Heart left ventricle (tissue), 16 donors: ENCODE data around the gene C6orf163. TPM values are rescaled to one million over a fixed set of nuclear protein-coding genes. Genes with fewer than 3 reads are reported as not detected.

Source experiments
- ATAC-seq, 4 donors: fragments of 200-7000 bp; cut with Tn5 transposase; one replicate each; pipeline ENCODE4 v1.9.1; 2020 to 2022; ENCODE audit warnings: moderate library complexity in 4 of 4, mild to moderate bottlenecking in 3 of 4, moderate number of reproducible peaks in 1 of 4
- DNase-seq, 5 donors: peaks; one replicate each; pipeline ENCODE4 v3.0.0-alpha.2; 2020
- H3K27ac ChIP-seq, 12 donors: fragments of 200-600 bp; sonication (generic) in 4 of 12; one replicate each; pipeline versions ENCODE4 v1.5.0 to v1.8.0; 2016 to 2022; ENCODE audit warnings: mild to moderate bottlenecking in 2 of 12
- H3K27me3 ChIP-seq, 9 donors: fragments of 200-600 bp; sonication (generic) in 2 of 9; one replicate each; pipeline versions ENCODE4 v1.5.1 to v1.8.0; 2016 to 2022; ENCODE audit warnings: mild to moderate bottlenecking in 3 of 9
- H3K36me3 ChIP-seq, 9 donors: fragments of 200-600 bp; sonication (generic) in 2 of 9; one replicate each; pipeline versions ENCODE4 v1.5.0 to v1.8.0; 2018 to 2022; ENCODE audit warnings: mild to moderate bottlenecking in 2 of 9
- H3K4me1 ChIP-seq, 12 donors: fragments of 200-600 bp; sonication (generic) in 4 of 12; one replicate each; pipeline versions ENCODE4 v1.5.0 to v1.8.0; 2016 to 2022; ENCODE audit warnings: mild to moderate bottlenecking in 3 of 12
- H3K4me3 ChIP-seq, 12 donors: fragments of 200-600 bp; sonication (generic) in 4 of 12; one replicate each; pipeline versions ENCODE4 v1.5.0 to v1.8.0; 2017 to 2022; ENCODE audit warnings: mild to moderate bottlenecking in 9 of 12, moderate library complexity in 4 of 12
- H3K9me3 ChIP-seq, 12 donors: fragments of 200-600 bp; sonication (generic) in 4 of 12; one replicate each; pipeline versions ENCODE4 v1.5.0 to v1.8.0; 2016 to 2022; ENCODE audit warnings: mild to moderate bottlenecking in 1 of 12
- CTCF ChIP-seq, 12 donors: fragments of 200-600 bp; sonication (generic) in 4 of 12; IDR thresholded peaks; one replicate each; pipeline versions ENCODE4 v1.5.0 to v1.8.0; 2018 to 2022; ENCODE audit warnings: antibody characterized with exemption in 12 of 12, mild to moderate bottlenecking in 5 of 12
- POLR2A ChIP-seq, 2 donors: fragments of 450-650 bp; IDR thresholded peaks; one replicate each; pipeline ENCODE4 v1.6.1; 2017; ENCODE audit warnings: antibody characterized with exemption in 2 of 2, mild to moderate bottlenecking in 2 of 2, moderate library complexity in 2 of 2
- WGBS, 4 donors: extraction: QIAGEN DNeasy Blood & Tissue Kit in 2 of 4; methylation state at CpG; one replicate each; pipeline versions ENCODE4 v1.1.5 to v1.1.7; 2013 to 2018; 5-methylcytosine and 5-hydroxymethylcytosine counted together
- intact Hi-C, 10 donors: fragments of 100-400 bp; cut with DNase I; formaldehyde crosslinking; loops; one replicate each; pipeline versions ENCODE4 v1.11.1 to v1.14.2; 2022
- polyA plus RNA-seq, 2 donors: library from polyadenylated mRNA; stranded (reverse); fragments of 200-250 nt; gene quantifications; one replicate each; pipeline ENCODE4 v1.2.3, GENCODE V29; 2013
- total RNA-seq, 9 donors: library from RNA; depleted of rRNA in 2 of 9; stranded (reverse); fragments of >200 nt in 2 of 9; fragmentation: NEBNext Ultra II Directional in 3 of 9; extraction: Animal tissue kit (Norgen Biotek cat#: 25700) in 3 of 9; gene quantifications; one replicate each; pipeline versions ENCODE4 v1.1.0 to v1.2.4, GENCODE V29; 2016 to 2023
- donor health status: ischemic (EF 13 %, LVEDD 7.1; RV severe dilation, severe dysfunction).
- donor health status: healthy with polysubstance abuse.
- donor health status: DM: no; HTN: yes; CAD: no.
- donor health status: DM: no; HTN: no; CAD: no.
- donor health status: ischemic (EF 25% LVEDD 6.9; RV normal size, moderate dysfunction).
- donor health status: ischemic (EF 25% LVEDD 5.7; RV mildly dilated, moderate dysfunction).
- donor health status: healthy.
- donor health status: DM: yes; HTN: yes; CAD: no.
- donor health status: ischemic (EF 35%, LVEDD 5.7; RV mildly dilated, moderate dysfunction).
- donor health status: nonischemic (EF 11% LVEDD 7.7; RV severe dilation, severe dysfunction).
- donor health status: DM: yes; HTN: yes; CAD: no.
- donor health status: PGD.
- donor health status: ischemic (EF 29% LVEDD 5.4; RV normal size, mild dysfunction).
- donor health status: nonischemic (EF 23%, LVEDD 6.1; RV moderate dilation, normal function).

The C6orf163 gene
- total and polyA plus RNA-seq, 11 donors: 0.50 to 3.8 (median 1.7) TPM

- no peak for DNase-seq
These were observed 1.8 kb upstream of the C6orf163 start for GRCh38 chr6:87342829-87343228.

GRCh38 chr6:87346700-87347099 is 2.1 kb downstream of the C6orf163 start:
- TF ChIP-seq POLR2A (IDR thresholded peaks at IDR 0.05) (no peak), CTCF (IDR thresholded peaks at IDR 0.05) (no peak)
- peaks cover 0 to 13% (median 3%) of the 10 kb centered on the region in 9 donors for H3K36me3 ChIP-seq
- DNase-seq (no peak), ATAC-seq (no peak)
- 89 to 93% (median 92%) methylated on average over 3 of the region's 3 CpGs for WGBS, 4 donors
- H3K4me1 ChIP-seq: peaks cover 0 to 3% (median 0%) of the 10 kb centered on the region in 12 donors
- intact Hi-C loops: no loop called here
- no peak overlapping the region for H3K4me3 ChIP-seq
- no peaks in the 10 kb centered on the region for H3K9me3 ChIP-seq
- H3K27me3 ChIP-seq: no peaks in the 10 kb centered on the region
- H3K27ac ChIP-seq: no peak overlapping the region

More at GRCh38 chr6:87342829-87343228, 1.8 kb upstream of the C6orf163 start:
- intact Hi-C loops: no loop called here
- H3K4me1 ChIP-seq: no peaks in the 10 kb centered on the region
- H3K9me3 ChIP-seq: no peaks in the 10 kb centered on the region
- ATAC-seq: no peak
- H3K27ac ChIP-seq: no peak overlapping the region
- TF ChIP-seq POLR2A (IDR thresholded peaks at IDR 0.05): no peak
- TF ChIP-seq CTCF (IDR thresholded peaks at IDR 0.05): no peak
- H3K27me3 ChIP-seq: no peaks in the 10 kb centered on the region
- no peak overlapping the region for H3K4me3 ChIP-seq
- peaks cover 0 to 13% (median 5%) of the 10 kb centered on the region in 9 donors for H3K36me3 ChIP-seq

GRCh38 chr6:87349896-87350295 is 5.3 kb downstream of the C6orf163 start:
- WGBS, 4 donors: 95 to 100% (median 97%) methylated on average over 2 of the region's 2 CpGs
- TF ChIP-seq POLR2A (IDR thresholded peaks at IDR 0.05) (no peak), CTCF (IDR thresholded peaks at IDR 0.05) (no peak)
- H3K9me3 ChIP-seq: no peaks in the 10 kb centered on the region
- intact Hi-C loops: no loop called here
- ATAC-seq: no peak
- H3K27ac ChIP-seq: no peak overlapping the region
- H3K4me3 ChIP-seq: no peak overlapping the region
- H3K36me3 ChIP-seq: peaks cover 0 to 7% (median 0%) of the 10 kb centered on the region in 9 donors
- H3K27me3 ChIP-seq: no peaks in the 10 kb centered on the region
- H3K4me1 ChIP-seq: peaks cover 0 to 3% (median 0%) of the 10 kb centered on the region in 12 donors
- no peak for DNase-seq

- Histone ChIP-seq H3K4me1 (peaks cover 0 to 3% (median 0%) of the 10 kb centered on the region in 12 donors), H3K27me3 (no peaks in the 10 kb centered on the region), H3K4me3 (no peak overlapping the region), H3K27ac (no peak overlapping the region), H3K36me3 (peaks cover 0 to under 1% (median 0%) of the 10 kb centered on the region in 9 donors), H3K9me3 (no peaks in the 10 kb centered on the region)
- no peak for DNase-seq
- TF ChIP-seq POLR2A (IDR thresholded peaks at IDR 0.05) (no peak), CTCF (IDR thresholded peaks at IDR 0.05) (no peak)
- no peak for ATAC-seq
- intact Hi-C loops: no loop called here
These were observed 5.9 kb downstream of the C6orf163 start for GRCh38 chr6:87350516-87350915.
